ENCODE results near the gene NPTXR.

NPTXR gene

GRCh38 chr22:38866399-38867123 lies 22.7 kb upstream of the NPTXR start:
- H3K36me3 ChIP-seq (ENCODE audit: insufficient read depth, low read length), result peaks cover 22% of the 10 kb centered on the region
- H3K9me3 ChIP-seq (ENCODE audit: low read length), result no peaks in the 10 kb centered on the region
- no peak overlapping the region for H3K4me3 ChIP-seq (ENCODE audit: low read length)
- H3K27me3 ChIP-seq (ENCODE audit: insufficient read depth, low read length), result no peaks in the 10 kb centered on the region
- peaks cover 20% of the 10 kb centered on the region for H3K4me1 ChIP-seq (ENCODE audit: insufficient read depth, low read length)
- H2AFZ ChIP-seq (ENCODE audit: low read depth, low read length), result no peak overlapping the region

- no peak overlapping the region for H2AFZ ChIP-seq (ENCODE audit: low read depth, low read length)
- H3K36me3 ChIP-seq (ENCODE audit: insufficient read depth, low read length), result peaks cover 22% of the 10 kb centered on the region
- H3K27me3 ChIP-seq (ENCODE audit: insufficient read depth, low read length), result no peaks in the 10 kb centered on the region
- no peak overlapping the region for H3K4me3 ChIP-seq (ENCODE audit: low read length)
- no peaks in the 10 kb centered on the region for H3K9me3 ChIP-seq (ENCODE audit: low read length)
- peaks cover 19% of the 10 kb centered on the region for H3K4me1 ChIP-seq (ENCODE audit: insufficient read depth, low read length)
These were observed 22.2 kb upstream of the NPTXR start for GRCh38 chr22:38866024-38866398.

GRCh38 chr22:38865201-38866023 lies 21.6 kb upstream of the NPTXR start:
- H3K4me1 ChIP-seq (ENCODE audit: insufficient read depth, low read length), result peaks cover 13% of the 10 kb centered on the region
- H3K4me3 ChIP-seq (ENCODE audit: low read length), result no peak overlapping the region
- no peaks in the 10 kb centered on the region for H3K9me3 ChIP-seq (ENCODE audit: low read length)
- peaks cover 22% of the 10 kb centered on the region for H3K36me3 ChIP-seq (ENCODE audit: insufficient read depth, low read length)
- no peaks in the 10 kb centered on the region for H3K27me3 ChIP-seq (ENCODE audit: insufficient read depth, low read length)
- H2AFZ ChIP-seq (ENCODE audit: low read depth, low read length), result no peak overlapping the region

- no peak overlapping the region for H2AFZ ChIP-seq (ENCODE audit: low read depth, low read length)
- H3K4me1 ChIP-seq (ENCODE audit: insufficient read depth, low read length), result peaks cover 6% of the 10 kb centered on the region
- H3K27me3 ChIP-seq (ENCODE audit: insufficient read depth, low read length), result no peaks in the 10 kb centered on the region
- no peaks in the 10 kb centered on the region for H3K9me3 ChIP-seq (ENCODE audit: low read length)
- H3K4me3 ChIP-seq (ENCODE audit: low read length), result no peak overlapping the region
- peaks cover 17% of the 10 kb centered on the region for H3K36me3 ChIP-seq (ENCODE audit: insufficient read depth, low read length)
These were observed 20.7 kb upstream of the NPTXR start for GRCh38 chr22:38864361-38865191.

- Histone ChIP-seq H3K36me3 (ENCODE audit: insufficient read depth, low read length) (peaks cover 13% of the 10 kb centered on the region), H3K27me3 (ENCODE audit: insufficient read depth, low read length) (no peaks in the 10 kb centered on the region), H2AFZ (ENCODE audit: low read depth, low read length) (no peak overlapping the region), H3K4me3 (ENCODE audit: low read length) (no peak overlapping the region), H3K4me1 (ENCODE audit: insufficient read depth, low read length) (peaks cover 2% of the 10 kb centered on the region), H3K9me3 (ENCODE audit: low read length) (no peaks in the 10 kb centered on the region)
These were observed 19.8 kb upstream of the NPTXR start for GRCh38 chr22:38863531-38864131.

GRCh38 chr22:38862375-38863329 lies 18.8 kb upstream of the NPTXR start:
- no peaks in the 10 kb centered on the region for H3K9me3 ChIP-seq (ENCODE audit: low read length)
- H3K27me3 ChIP-seq (ENCODE audit: insufficient read depth, low read length), result no peaks in the 10 kb centered on the region
- no peak overlapping the region for H2AFZ ChIP-seq (ENCODE audit: low read depth, low read length)
- peaks cover 11% of the 10 kb centered on the region for H3K36me3 ChIP-seq (ENCODE audit: insufficient read depth, low read length)
- peaks cover 10% of the 10 kb centered on the region for H3K4me1 ChIP-seq (ENCODE audit: insufficient read depth, low read length)
- H3K4me3 ChIP-seq (ENCODE audit: low read length), result no peak overlapping the region

- peaks cover 7% of the 10 kb centered on the region for H3K36me3 ChIP-seq (ENCODE audit: insufficient read depth, low read length)
- no peak overlapping the region for H2AFZ ChIP-seq (ENCODE audit: low read depth, low read length)
- H3K9me3 ChIP-seq (ENCODE audit: low read length), result no peaks in the 10 kb centered on the region
- H3K4me1 ChIP-seq (ENCODE audit: insufficient read depth, low read length), result peaks cover 10% of the 10 kb centered on the region
- no peak overlapping the region for H3K4me3 ChIP-seq (ENCODE audit: low read length)
- no peaks in the 10 kb centered on the region for H3K27me3 ChIP-seq (ENCODE audit: insufficient read depth, low read length)
These were observed 18.1 kb upstream of the NPTXR start for GRCh38 chr22:38861927-38862326.

- Histone ChIP-seq H3K36me3 (ENCODE audit: insufficient read depth, low read length) (peaks cover 7% of the 10 kb centered on the region), H3K27me3 (ENCODE audit: insufficient read depth, low read length) (no peaks in the 10 kb centered on the region), H2AFZ (ENCODE audit: low read depth, low read length) (no peak overlapping the region), H3K4me1 (ENCODE audit: insufficient read depth, low read length) (peaks cover 10% of the 10 kb centered on the region), H3K4me3 (ENCODE audit: low read length) (no peak overlapping the region), H3K9me3 (ENCODE audit: low read length) (no peaks in the 10 kb centered on the region)
These were observed 17.5 kb upstream of the NPTXR start for GRCh38 chr22:38861170-38861876.

GRCh38 chr22:38860283-38861169 lies 16.7 kb upstream of the NPTXR start:
- no peak overlapping the region for H2AFZ ChIP-seq (ENCODE audit: low read depth, low read length)
- peaks cover 4% of the 10 kb centered on the region for H3K36me3 ChIP-seq (ENCODE audit: insufficient read depth, low read length)
- H3K9me3 ChIP-seq (ENCODE audit: low read length), result no peaks in the 10 kb centered on the region
- H3K27me3 ChIP-seq (ENCODE audit: insufficient read depth, low read length), result no peaks in the 10 kb centered on the region
- H3K4me1 ChIP-seq (ENCODE audit: insufficient read depth, low read length), result peaks cover 10% of the 10 kb centered on the region
- H3K4me3 ChIP-seq (ENCODE audit: low read length), result no peak overlapping the region

GRCh38 chr22:38859581-38860282 lies 15.9 kb upstream of the NPTXR start:
- no peaks in the 10 kb centered on the region for H3K27me3 ChIP-seq (ENCODE audit: insufficient read depth, low read length)
- peaks cover 10% of the 10 kb centered on the region for H3K4me1 ChIP-seq (ENCODE audit: insufficient read depth, low read length)
- H3K9me3 ChIP-seq (ENCODE audit: low read length), result no peaks in the 10 kb centered on the region
- H2AFZ ChIP-seq (ENCODE audit: low read depth, low read length), result no peak overlapping the region
- H3K4me3 ChIP-seq (ENCODE audit: low read length), result no peak overlapping the region
- no peaks in the 10 kb centered on the region for H3K36me3 ChIP-seq (ENCODE audit: insufficient read depth, low read length)

Data from neuron (in vitro differentiated cells).